Stimulated activated naive B cell treated with anti-CD40 and anti-IgM and Interleukin-4, amounts not matched to agents 10 μg/mL and 1 μg/mL and 100 μg/mL, for 72 hours (primary cell): ENCODE results near the gene CDK13.
"Not testable (repeated sequence)": the region's sequence is repeated elsewhere in the genome, so short reads cannot be mapped to it uniquely, and the experiment has no call there.

Experiments used
- ATAC-seq, 2 donors: fragments of 150-1000 bp; cut with Tn5 transposase; replicated peaks; 2 replicates each; pipeline ENCODE4 v1.10.0; 2021; ENCODE audit warnings: moderate library complexity in 1 of 2
- DNase-seq: peaks from one replicate; pipeline ENCODE4 v3.0.0; 2021
- H3K27ac Mint-ChIP-seq: one replicate; pipeline ENCODE4 v1.8.0; 2022; ENCODE audit warnings: mild to moderate bottlenecking, mixed read lengths
- H3K27me3 Mint-ChIP-seq, 2 donors: one replicate each; pipeline ENCODE4 v1.8.0; 2022; ENCODE audit warnings: mixed read lengths in 2 of 2
- H3K36me3 Mint-ChIP-seq, 2 donors: one replicate each; pipeline ENCODE4 v1.8.0; 2022; ENCODE audit warnings: mixed read lengths in 2 of 2, mild to moderate bottlenecking in 1 of 2
- H3K4me1 Mint-ChIP-seq, 2 donors: one replicate each; pipeline ENCODE4 v1.8.0; 2022; ENCODE audit warnings: mixed read lengths in 2 of 2, mild to moderate bottlenecking in 1 of 2
- H3K4me3 Mint-ChIP-seq, 2 donors: one replicate each; pipeline ENCODE4 v1.8.0; 2022; ENCODE audit warnings: mild to moderate bottlenecking in 2 of 2, mixed read lengths in 2 of 2, moderate library complexity in 1 of 2
- H3K9me3 Mint-ChIP-seq, 2 donors: one replicate each; pipeline ENCODE4 v1.8.0; 2022; ENCODE audit warnings: mixed read lengths in 2 of 2, mild to moderate bottlenecking in 1 of 2

The CDK13 gene

DNA sequence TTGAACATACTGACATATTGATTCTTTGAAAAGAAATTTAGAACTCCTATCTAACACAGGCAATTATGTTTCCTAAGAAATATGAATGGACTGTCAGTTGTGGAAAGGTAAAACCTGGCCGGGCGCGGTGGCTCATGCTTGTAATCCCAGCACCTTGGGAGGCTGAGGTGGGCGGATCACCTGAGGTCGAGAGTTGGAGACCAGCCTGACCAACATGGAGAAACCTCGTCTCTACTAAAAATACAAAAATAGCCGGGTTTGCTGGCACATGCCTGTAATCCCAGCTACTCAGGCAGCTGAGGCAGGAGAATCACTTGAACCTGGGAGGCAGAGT lies 198.2 kb downstream of the CDK13 start:
- H3K9me3 Mint-ChIP-seq, H3K27ac Mint-ChIP-seq, H3K36me3 Mint-ChIP-seq, DNase-seq, H3K4me1 Mint-ChIP-seq, ATAC-seq, H3K4me3 Mint-ChIP-seq: not testable (repeated sequence)
- H3K27me3 Mint-ChIP-seq: peaks cover 13 to 20% of the 10 kb centered on the region in 2 donors

DNA sequence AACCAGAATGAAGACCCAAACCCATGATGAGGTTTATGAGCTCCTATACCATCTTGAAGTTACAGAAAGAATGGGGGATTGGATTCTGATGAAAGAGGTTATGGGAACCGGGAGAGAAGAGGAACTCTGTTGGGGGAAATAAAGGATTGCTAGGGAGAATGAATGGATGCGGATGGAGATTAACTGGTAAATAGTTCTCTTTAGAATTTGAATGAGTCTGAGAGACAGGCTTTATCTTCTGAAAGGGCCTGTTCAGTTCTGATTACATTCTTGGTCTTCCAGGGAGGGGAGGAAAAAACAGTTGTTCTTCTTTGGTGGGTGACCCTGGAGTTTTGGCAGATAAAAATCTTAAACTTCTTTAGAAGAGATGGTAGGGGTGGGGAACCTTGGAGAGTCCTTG lies 198.6 kb downstream of the CDK13 start:
- no peaks in the 10 kb centered on the region for H3K9me3 Mint-ChIP-seq
- DNase-seq: no peak
- H3K27ac Mint-ChIP-seq: no peak overlapping the region
- peaks cover 8 to 20% of the 10 kb centered on the region in 2 donors for H3K27me3 Mint-ChIP-seq
- ATAC-seq: no peak
- H3K4me3 Mint-ChIP-seq: no peak overlapping the region
- H3K4me1 Mint-ChIP-seq: no peaks in the 10 kb centered on the region
- peaks cover 2 to 5% of the 10 kb centered on the region in 2 donors for H3K36me3 Mint-ChIP-seq
